HepG2 (cell line): ENCODE results near the gene RABGGTA. TPM values are rescaled to one million over a fixed set of nuclear protein-coding genes. Genes with fewer than 3 reads are reported as not detected.

Experiments
- CEBPB ChIP-seq: IDR thresholded peaks from 2 replicates; pipeline ENCODE4 v1.6.1; 2011; ENCODE audit warnings: low read depth, low read length, improper control_type of control experiment, borderline replicate concordance
- CSRNP1 ChIP-seq: sonication (generic); formaldehyde crosslinking; IDR thresholded peaks from 2 replicates; pipeline ENCODE4 v1.8.1; 2023; ENCODE audit warnings: mild to moderate bottlenecking, missing genetic modification reagents
- ETV5 ChIP-seq: IDR thresholded peaks from 2 replicates; pipeline ENCODE4 v1.6.1; 2018; ENCODE audit warnings: missing biosample characterization, missing genetic modification reagents, inconsistent platforms, borderline replicate concordance
- GZF1 ChIP-seq: sonication (generic); formaldehyde crosslinking; IDR thresholded peaks from 2 replicates; pipeline ENCODE4 v1.5.1; 2020; ENCODE audit warnings: mild to moderate bottlenecking, missing genetic modification reagents
- ZGPAT ChIP-seq: IDR thresholded peaks from 2 replicates; pipeline ENCODE4 v1.6.1; 2016; ENCODE audit warnings: mild to moderate bottlenecking
- ZNF317 ChIP-seq: sonication (generic); formaldehyde crosslinking; IDR thresholded peaks from 2 replicates; pipeline ENCODE4 v1.5.0; 2020; ENCODE audit warnings: mild to moderate bottlenecking, missing genetic modification reagents
- ZNF337 ChIP-seq: sonication (generic); formaldehyde crosslinking; IDR thresholded peaks from 2 replicates; pipeline ENCODE4 v1.5.1; 2020; ENCODE audit warnings: missing genetic modification reagents, low read depth, mild to moderate bottlenecking, borderline replicate concordance
- polyA plus RNA-seq, 8 experiments: library from polyadenylated mRNA; depleted of rRNA in 3 of 8; stranded (reverse) in 7 of 8; unstranded in 1 of 8; fragments of >200 nt; fragmentation: Illumina TruSeq in 4 of 8; extraction: Trizol in 4 of 8; gene quantifications; 2 replicates each; pipeline versions ENCODE4 v1.2.1 to v1.2.3, GENCODE V29; 2011 to 2016; ENCODE audit warnings: low read depth in 4 of 8, missing spikeins in 1 of 8, mixed read lengths in 1 of 8; ENCODE audit not compliant: insufficient read depth in 1 of 8
- total RNA-seq, 5 experiments: library from RNA; depleted of rRNA; stranded (reverse); fragments of >200 nt; fragmentation: Illumina TruSeq; extraction: Trizol; gene quantifications; 2 replicates each; pipeline ENCODE4 v1.2.3, GENCODE V29; 2016; ENCODE audit warnings: low read depth in 1 of 5
- TF ChIP-seq, protein P1 (sequence below): sonication (generic); formaldehyde crosslinking; IDR thresholded peaks from 2 replicates; pipeline ENCODE4 v1.4.0; 2020; ENCODE audit warnings: missing genetic modification reagents
- TF ChIP-seq, protein P2 (sequence below): sonication (generic); formaldehyde crosslinking; IDR thresholded peaks from 2 replicates; pipeline ENCODE4 v1.5.1; 2020; ENCODE audit warnings: missing genetic modification reagents, mild to moderate bottlenecking, borderline replicate concordance
- TF ChIP-seq, protein P3 (sequence below): sonication (generic); formaldehyde crosslinking; IDR thresholded peaks from 2 replicates; pipeline ENCODE4 v1.4.0; 2020; ENCODE audit warnings: mild to moderate bottlenecking, missing genetic modification reagents

RABGGTA gene
- total and polyA plus RNA-seq, 2 of the 13 experiments (the other 11 are each of a cell fraction or from before 2014, with no cell fraction given) = 57.9 to 90.8 TPM

- TF ChIP-seq, protein P1, sequence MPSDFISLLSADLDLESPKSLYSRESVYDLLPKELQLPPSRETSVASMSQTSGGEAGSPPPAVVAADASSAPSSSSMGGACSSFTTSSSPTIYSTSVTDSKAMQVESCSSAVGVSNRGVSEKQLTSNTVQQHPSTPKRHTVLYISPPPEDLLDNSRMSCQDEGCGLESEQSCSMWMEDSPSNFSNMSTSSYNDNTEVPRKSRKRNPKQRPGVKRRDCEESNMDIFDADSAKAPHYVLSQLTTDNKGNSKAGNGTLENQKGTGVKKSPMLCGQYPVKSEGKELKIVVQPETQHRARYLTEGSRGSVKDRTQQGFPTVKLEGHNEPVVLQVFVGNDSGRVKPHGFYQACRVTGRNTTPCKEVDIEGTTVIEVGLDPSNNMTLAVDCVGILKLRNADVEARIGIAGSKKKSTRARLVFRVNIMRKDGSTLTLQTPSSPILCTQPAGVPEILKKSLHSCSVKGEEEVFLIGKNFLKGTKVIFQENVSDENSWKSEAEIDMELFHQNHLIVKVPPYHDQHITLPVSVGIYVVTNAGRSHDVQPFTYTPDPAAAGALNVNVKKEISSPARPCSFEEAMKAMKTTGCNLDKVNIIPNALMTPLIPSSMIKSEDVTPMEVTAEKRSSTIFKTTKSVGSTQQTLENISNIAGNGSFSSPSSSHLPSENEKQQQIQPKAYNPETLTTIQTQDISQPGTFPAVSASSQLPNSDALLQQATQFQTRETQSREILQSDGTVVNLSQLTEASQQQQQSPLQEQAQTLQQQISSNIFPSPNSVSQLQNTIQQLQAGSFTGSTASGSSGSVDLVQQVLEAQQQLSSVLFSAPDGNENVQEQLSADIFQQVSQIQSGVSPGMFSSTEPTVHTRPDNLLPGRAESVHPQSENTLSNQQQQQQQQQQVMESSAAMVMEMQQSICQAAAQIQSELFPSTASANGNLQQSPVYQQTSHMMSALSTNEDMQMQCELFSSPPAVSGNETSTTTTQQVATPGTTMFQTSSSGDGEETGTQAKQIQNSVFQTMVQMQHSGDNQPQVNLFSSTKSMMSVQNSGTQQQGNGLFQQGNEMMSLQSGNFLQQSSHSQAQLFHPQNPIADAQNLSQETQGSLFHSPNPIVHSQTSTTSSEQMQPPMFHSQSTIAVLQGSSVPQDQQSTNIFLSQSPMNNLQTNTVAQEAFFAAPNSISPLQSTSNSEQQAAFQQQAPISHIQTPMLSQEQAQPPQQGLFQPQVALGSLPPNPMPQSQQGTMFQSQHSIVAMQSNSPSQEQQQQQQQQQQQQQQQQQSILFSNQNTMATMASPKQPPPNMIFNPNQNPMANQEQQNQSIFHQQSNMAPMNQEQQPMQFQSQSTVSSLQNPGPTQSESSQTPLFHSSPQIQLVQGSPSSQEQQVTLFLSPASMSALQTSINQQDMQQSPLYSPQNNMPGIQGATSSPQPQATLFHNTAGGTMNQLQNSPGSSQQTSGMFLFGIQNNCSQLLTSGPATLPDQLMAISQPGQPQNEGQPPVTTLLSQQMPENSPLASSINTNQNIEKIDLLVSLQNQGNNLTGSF (CRISPR knock-in tag) = peak; percentile 99
- peak; percentile 99 for TF ChIP-seq ZGPAT (CRISPR knock-in tag)
- TF ChIP-seq ETV5 (CRISPR knock-in tag) = peak; percentile 94
- TF ChIP-seq, protein P2, sequence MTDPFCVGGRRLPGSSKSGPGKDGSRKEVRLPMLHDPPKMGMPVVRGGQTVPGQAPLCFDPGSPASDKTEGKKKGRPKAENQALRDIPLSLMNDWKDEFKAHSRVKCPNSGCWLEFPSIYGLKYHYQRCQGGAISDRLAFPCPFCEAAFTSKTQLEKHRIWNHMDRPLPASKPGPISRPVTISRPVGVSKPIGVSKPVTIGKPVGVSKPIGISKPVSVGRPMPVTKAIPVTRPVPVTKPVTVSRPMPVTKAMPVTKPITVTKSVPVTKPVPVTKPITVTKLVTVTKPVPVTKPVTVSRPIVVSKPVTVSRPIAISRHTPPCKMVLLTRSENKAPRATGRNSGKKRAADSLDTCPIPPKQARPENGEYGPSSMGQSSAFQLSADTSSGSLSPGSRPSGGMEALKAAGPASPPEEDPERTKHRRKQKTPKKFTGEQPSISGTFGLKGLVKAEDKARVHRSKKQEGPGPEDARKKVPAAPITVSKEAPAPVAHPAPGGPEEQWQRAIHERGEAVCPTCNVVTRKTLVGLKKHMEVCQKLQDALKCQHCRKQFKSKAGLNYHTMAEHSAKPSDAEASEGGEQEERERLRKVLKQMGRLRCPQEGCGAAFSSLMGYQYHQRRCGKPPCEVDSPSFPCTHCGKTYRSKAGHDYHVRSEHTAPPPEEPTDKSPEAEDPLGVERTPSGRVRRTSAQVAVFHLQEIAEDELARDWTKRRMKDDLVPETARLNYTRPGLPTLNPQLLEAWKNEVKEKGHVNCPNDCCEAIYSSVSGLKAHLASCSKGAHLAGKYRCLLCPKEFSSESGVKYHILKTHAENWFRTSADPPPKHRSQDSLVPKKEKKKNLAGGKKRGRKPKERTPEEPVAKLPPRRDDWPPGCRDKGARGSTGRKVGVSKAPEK (CRISPR knock-in tag) = no peak; the same call in 1 of the 2 replicates
- no peak; the same call in 1 of the 2 replicates for TF ChIP-seq ZNF337 (CRISPR knock-in tag)
- no peak for TF ChIP-seq CEBPB
- peak; percentile 89 for TF ChIP-seq ZNF317
- TF ChIP-seq CSRNP1 (CRISPR knock-in tag) = peak; percentile 100
- peak; percentile 88; the same call in 1 of the 2 replicates for TF ChIP-seq GZF1 (CRISPR knock-in tag)
- TF ChIP-seq, protein P3, sequence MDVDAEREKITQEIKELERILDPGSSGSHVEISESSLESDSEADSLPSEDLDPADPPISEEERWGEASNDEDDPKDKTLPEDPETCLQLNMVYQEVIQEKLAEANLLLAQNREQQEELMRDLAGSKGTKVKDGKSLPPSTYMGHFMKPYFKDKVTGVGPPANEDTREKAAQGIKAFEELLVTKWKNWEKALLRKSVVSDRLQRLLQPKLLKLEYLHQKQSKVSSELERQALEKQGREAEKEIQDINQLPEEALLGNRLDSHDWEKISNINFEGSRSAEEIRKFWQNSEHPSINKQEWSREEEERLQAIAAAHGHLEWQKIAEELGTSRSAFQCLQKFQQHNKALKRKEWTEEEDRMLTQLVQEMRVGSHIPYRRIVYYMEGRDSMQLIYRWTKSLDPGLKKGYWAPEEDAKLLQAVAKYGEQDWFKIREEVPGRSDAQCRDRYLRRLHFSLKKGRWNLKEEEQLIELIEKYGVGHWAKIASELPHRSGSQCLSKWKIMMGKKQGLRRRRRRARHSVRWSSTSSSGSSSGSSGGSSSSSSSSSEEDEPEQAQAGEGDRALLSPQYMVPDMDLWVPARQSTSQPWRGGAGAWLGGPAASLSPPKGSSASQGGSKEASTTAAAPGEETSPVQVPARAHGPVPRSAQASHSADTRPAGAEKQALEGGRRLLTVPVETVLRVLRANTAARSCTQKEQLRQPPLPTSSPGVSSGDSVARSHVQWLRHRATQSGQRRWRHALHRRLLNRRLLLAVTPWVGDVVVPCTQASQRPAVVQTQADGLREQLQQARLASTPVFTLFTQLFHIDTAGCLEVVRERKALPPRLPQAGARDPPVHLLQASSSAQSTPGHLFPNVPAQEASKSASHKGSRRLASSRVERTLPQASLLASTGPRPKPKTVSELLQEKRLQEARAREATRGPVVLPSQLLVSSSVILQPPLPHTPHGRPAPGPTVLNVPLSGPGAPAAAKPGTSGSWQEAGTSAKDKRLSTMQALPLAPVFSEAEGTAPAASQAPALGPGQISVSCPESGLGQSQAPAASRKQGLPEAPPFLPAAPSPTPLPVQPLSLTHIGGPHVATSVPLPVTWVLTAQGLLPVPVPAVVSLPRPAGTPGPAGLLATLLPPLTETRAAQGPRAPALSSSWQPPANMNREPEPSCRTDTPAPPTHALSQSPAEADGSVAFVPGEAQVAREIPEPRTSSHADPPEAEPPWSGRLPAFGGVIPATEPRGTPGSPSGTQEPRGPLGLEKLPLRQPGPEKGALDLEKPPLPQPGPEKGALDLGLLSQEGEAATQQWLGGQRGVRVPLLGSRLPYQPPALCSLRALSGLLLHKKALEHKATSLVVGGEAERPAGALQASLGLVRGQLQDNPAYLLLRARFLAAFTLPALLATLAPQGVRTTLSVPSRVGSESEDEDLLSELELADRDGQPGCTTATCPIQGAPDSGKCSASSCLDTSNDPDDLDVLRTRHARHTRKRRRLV (CRISPR knock-in tag) = peak; percentile 92; the same call in 1 of the 2 replicates
These were observed 44.6 kb upstream of the RABGGTA start (continued) for GRCh38 chr14:24315807-24316596.
